Trophoblast cell (in vitro differentiated cells and primary cell): ENCODE measurements around the gene PCOLCE2.
"Not testable (repeated sequence)": the region's sequence is repeated elsewhere in the genome, so short reads cannot be mapped to it uniquely, and the experiment has no call there.

Experiments
- DNase-seq, 2 donors: peaks; one replicate each; pipeline ENCODE4 v3.0.0-alpha.2; 2016
- H2AFZ ChIP-seq: 2 replicates; pipeline ENCODE4 v1.6.1; 2013; ENCODE audit warnings: low read length, moderate library complexity, mild to moderate bottlenecking; ENCODE audit not compliant: insufficient read depth, poor library complexity
- H2AK5ac ChIP-seq: 2 replicates; pipeline ENCODE4 v1.6.1; 2013; ENCODE audit warnings: mild to moderate bottlenecking, low read length
- H2BK120ac ChIP-seq: 2 replicates; pipeline ENCODE4 v1.6.1; 2013; ENCODE audit warnings: low read length, mild to moderate bottlenecking, moderate library complexity; ENCODE audit not compliant: insufficient read depth, poor library complexity
- H2BK12ac ChIP-seq: 2 replicates; pipeline ENCODE4 v1.6.1; 2013; ENCODE audit warnings: mild to moderate bottlenecking, low read length, moderate library complexity
- H2BK5ac ChIP-seq: 2 replicates; pipeline ENCODE4 v1.6.1; 2013; ENCODE audit warnings: low read length, low read depth, moderate library complexity, mild to moderate bottlenecking; ENCODE audit not compliant: poor library complexity
- H3K14ac ChIP-seq: 2 replicates; pipeline ENCODE4 v1.6.1; 2013; ENCODE audit warnings: mild to moderate bottlenecking, low read length
- H3K18ac ChIP-seq: 2 replicates; pipeline ENCODE4 v1.6.1; 2013; ENCODE audit warnings: mild to moderate bottlenecking, low read length
- H3K23ac ChIP-seq: 2 replicates; pipeline ENCODE4 v1.6.1; 2013; ENCODE audit warnings: low read length
- H3K27ac ChIP-seq: 2 replicates; pipeline ENCODE4 v1.5.1; 2013; ENCODE audit warnings: low read depth, mild to moderate bottlenecking, inconsistent platforms, low read length, moderate library complexity
- H3K27me3 ChIP-seq: 2 replicates; pipeline ENCODE4 v1.6.1; 2013; ENCODE audit warnings: inconsistent platforms, mild to moderate bottlenecking, low read length, moderate library complexity; ENCODE audit not compliant: insufficient read depth
- H3K36me3 ChIP-seq, 2 experiments: 1 replicate in 1 of 2; 2 replicates in 1 of 2; pipeline ENCODE4 v1.6.1; 2013; ENCODE audit warnings: low read length in 2 of 2, mild to moderate bottlenecking in 2 of 2, moderate library complexity in 1 of 2; ENCODE audit not compliant: insufficient read depth in 2 of 2, control insufficient read depth in 1 of 2
- H3K4ac ChIP-seq: 2 replicates; pipeline ENCODE4 v1.6.1; 2013; ENCODE audit warnings: low read depth, mild to moderate bottlenecking, low read length, moderate library complexity
- H3K4me1 ChIP-seq, 2 experiments: 1 replicate in 1 of 2; 2 replicates in 1 of 2; pipeline ENCODE4 v1.6.1; 2013; ENCODE audit warnings: low read length in 2 of 2, mild to moderate bottlenecking in 2 of 2, moderate library complexity in 1 of 2; ENCODE audit not compliant: insufficient read depth in 2 of 2, control insufficient read depth in 1 of 2
- H3K4me2 ChIP-seq: 2 replicates; pipeline ENCODE4 v1.6.1; 2013; ENCODE audit warnings: inconsistent platforms, mild to moderate bottlenecking, low read length, moderate library complexity
- H3K4me3 ChIP-seq: 2 replicates; pipeline ENCODE4 v1.5.1; 2013; ENCODE audit warnings: mild to moderate bottlenecking, low read depth, low read length, inconsistent platforms
- H3K79me1 ChIP-seq: one replicate; pipeline ENCODE4 v1.6.1; 2013; ENCODE audit warnings: low read length
- H3K79me2 ChIP-seq: 2 replicates; pipeline ENCODE4 v1.6.1; 2013; ENCODE audit warnings: low read length, mild to moderate bottlenecking; ENCODE audit not compliant: control insufficient read depth, insufficient read depth, poor library complexity
- H3K9ac ChIP-seq: 2 replicates; pipeline ENCODE4 v1.6.1; 2013; ENCODE audit warnings: mild to moderate bottlenecking, low read length
- H3K9me3 ChIP-seq: 2 replicates; pipeline ENCODE4 v1.6.1; 2013; ENCODE audit warnings: low read depth, mild to moderate bottlenecking, control low read depth, inconsistent platforms, low read length; ENCODE audit not compliant: insufficient read depth
- H4K12ac ChIP-seq: 2 replicates; pipeline ENCODE4 v1.6.1; 2013; ENCODE audit warnings: low read depth, mild to moderate bottlenecking, low read length, moderate library complexity
- H4K8ac ChIP-seq: 2 replicates; pipeline ENCODE4 v1.6.1; 2013; ENCODE audit warnings: low read depth, mild to moderate bottlenecking, low read length, moderate library complexity
- H4K91ac ChIP-seq: one replicate; pipeline ENCODE4 v1.6.1; 2013; ENCODE audit warnings: low read depth, mild to moderate bottlenecking, low read length, moderate library complexity
- WGBS: extraction: QIAGEN DNeasy Blood & Tissue Kit; methylation state at CpG from one replicate; pipeline ENCODE4 v1.1.7; 2013; ENCODE audit warnings: missing lambda C conversion rate; ENCODE audit not compliant: insufficient read length, insufficient coverage; ENCODE audit errors: extremely low coverage; 5-methylcytosine and 5-hydroxymethylcytosine counted together

Gene PCOLCE2

DNA sequence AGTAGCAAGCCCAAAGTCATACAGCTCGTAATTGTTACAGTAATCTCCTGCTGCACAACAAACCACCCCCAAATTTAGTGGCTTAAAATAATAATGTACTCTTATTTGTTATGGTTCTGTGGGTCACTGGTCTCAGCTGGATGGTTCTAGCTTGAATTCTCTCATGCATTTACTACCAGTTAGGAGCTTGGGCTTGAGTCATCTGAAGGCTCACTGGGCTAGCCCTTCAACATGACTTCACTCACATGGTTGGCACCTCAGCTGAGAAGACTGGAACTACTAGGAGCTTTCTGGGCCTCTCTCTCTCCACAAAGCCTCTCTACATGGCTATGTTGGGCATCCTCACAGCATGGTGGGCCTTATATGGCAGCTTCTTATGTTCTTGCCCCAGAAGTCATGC lies 12.5 kb downstream of the PCOLCE2 start:
- WGBS = no CpG with 5 or more reads among the region's 1 CpG
- Histone ChIP-seq H3K14ac (no peak overlapping the region), H2BK5ac (no peak overlapping the region), H3K36me3 (no peaks in the 10 kb centered on the region), H3K27ac (no peak overlapping the region), H3K4me3 (no peak overlapping the region), H3K4ac (no peak overlapping the region), H2BK120ac (no peak overlapping the region), H3K4me2 (no peak overlapping the region), H4K91ac (no peak overlapping the region), H3K27me3 (no peaks in the 10 kb centered on the region), H4K8ac (no peak overlapping the region), H2AK5ac (no peak overlapping the region), H2BK12ac (no peak overlapping the region), H3K79me1 (no peaks in the 10 kb centered on the region), H4K12ac (no peak overlapping the region), H3K9me3 (no peaks in the 10 kb centered on the region), H3K9ac (no peak overlapping the region), H3K4me1 (no peaks in the 10 kb centered on the region), H3K18ac (no peak overlapping the region), H3K23ac (no peak overlapping the region), H3K79me2 (no peaks in the 10 kb centered on the region), H2AFZ (no peak overlapping the region)
- DNase-seq = no peak

- no peak for DNase-seq
- Histone ChIP-seq H4K91ac (no peak overlapping the region), H4K8ac (no peak overlapping the region), H3K23ac (no peak overlapping the region), H3K79me1 (no peaks in the 10 kb centered on the region), H3K4ac (no peak overlapping the region), H3K9ac (no peak overlapping the region), H3K36me3 (no peaks in the 10 kb centered on the region), H3K4me1 (no peaks in the 10 kb centered on the region), H3K27ac (no peak overlapping the region), H2AK5ac (no peak overlapping the region), H3K18ac (no peak overlapping the region), H3K9me3 (no peaks in the 10 kb centered on the region), H3K4me2 (no peak overlapping the region), H2AFZ (no peak overlapping the region), H3K4me3 (no peak overlapping the region), H2BK5ac (no peak overlapping the region), H3K27me3 (no peaks in the 10 kb centered on the region), H3K79me2 (no peaks in the 10 kb centered on the region), H2BK12ac (no peak overlapping the region), H4K12ac (no peak overlapping the region), H3K14ac (no peak overlapping the region), H2BK120ac (no peak overlapping the region)
- no CpG with 5 or more reads among the region's 2 CpGs for WGBS
These were observed 13.2 kb downstream of the PCOLCE2 start for GRCh38 chr3:142875583-142876207.

DNA sequence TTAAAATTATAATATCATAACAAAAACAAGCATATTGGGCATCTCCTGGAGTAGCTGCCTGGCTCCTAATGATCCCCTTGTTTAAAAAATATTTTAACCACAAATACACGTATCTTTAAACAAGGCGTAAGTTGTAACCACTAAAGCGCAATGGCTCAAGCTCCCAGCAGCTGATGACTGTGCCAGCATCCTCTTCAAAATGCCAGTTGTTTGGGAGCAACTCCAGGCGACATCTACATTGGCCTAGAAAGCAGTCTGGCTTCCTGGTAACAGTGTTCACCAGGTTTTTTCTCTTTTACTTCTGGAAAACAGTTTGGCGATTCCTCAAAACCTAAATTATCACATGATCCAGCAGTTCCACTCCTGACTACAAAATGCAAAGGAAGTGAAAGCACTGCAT lies 13.8 kb downstream of the PCOLCE2 start:
- Histone ChIP-seq H3K9ac (no peak overlapping the region), H3K4me1 (no peaks in the 10 kb centered on the region), H3K18ac (no peak overlapping the region), H3K27me3 (no peaks in the 10 kb centered on the region), H3K27ac (no peak overlapping the region), H3K4ac (no peak overlapping the region), H2BK12ac (no peak overlapping the region), H4K91ac (no peak overlapping the region), H3K14ac (no peak overlapping the region), H3K79me1 (no peaks in the 10 kb centered on the region), H3K9me3 (no peaks in the 10 kb centered on the region), H3K23ac (no peak overlapping the region), H3K4me2 (no peak overlapping the region), H4K12ac (no peak overlapping the region), H3K36me3 (no peaks in the 10 kb centered on the region), H2BK5ac (no peak overlapping the region), H4K8ac (no peak overlapping the region), H2BK120ac (no peak overlapping the region), H2AFZ (no peak overlapping the region), H2AK5ac (no peak overlapping the region), H3K79me2 (no peaks in the 10 kb centered on the region), H3K4me3 (no peak overlapping the region)
- DNase-seq = no peak
- no CpG with 5 or more reads among the region's 5 CpGs for WGBS

DNA sequence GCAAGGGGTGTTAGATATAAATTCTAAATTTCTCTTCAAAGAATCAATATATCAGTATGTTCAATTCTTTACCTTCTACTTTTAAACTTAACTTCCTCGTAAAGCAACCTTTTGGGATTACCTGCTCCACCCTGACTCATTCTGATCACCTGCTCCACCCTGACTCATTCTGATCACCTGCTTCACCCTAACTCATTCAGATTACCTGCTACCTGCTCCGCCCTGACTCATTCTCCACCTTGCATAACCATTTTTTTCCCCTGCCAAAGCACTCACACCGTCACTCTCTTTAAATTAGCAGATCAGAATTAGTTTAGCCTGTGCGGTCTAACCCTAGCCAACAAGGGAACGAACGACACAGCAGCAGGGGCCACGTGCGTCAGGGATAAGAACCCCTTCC lies 20.5 kb downstream of the PCOLCE2 start:
- H3K4me2 ChIP-seq, H3K9ac ChIP-seq, H2AK5ac ChIP-seq, H3K36me3 ChIP-seq, H2AFZ ChIP-seq, H2BK120ac ChIP-seq, H3K9me3 ChIP-seq, H3K4me1 ChIP-seq, H4K91ac ChIP-seq, H3K27me3 ChIP-seq, H2BK5ac ChIP-seq, H3K18ac ChIP-seq, H3K23ac ChIP-seq, H2BK12ac ChIP-seq, H3K4me3 ChIP-seq, H4K12ac ChIP-seq, H4K8ac ChIP-seq, H3K14ac ChIP-seq, H3K27ac ChIP-seq, H3K4ac ChIP-seq, H3K79me1 ChIP-seq, H3K79me2 ChIP-seq: not testable (repeated sequence)
- 100% methylated on average over 1 of the region's 8 CpGs for WGBS
- peak; percentile 50 to 75 for DNase-seq
